ENCODE results near the gene EIF4H. TPM values are rescaled to one million over a fixed set of nuclear protein-coding genes. Genes with fewer than 3 reads are reported as not detected.

EIF4H gene
- total RNA-seq, 4 donors from 2014 or later: 146 to 204 (median 187) TPM

DNA sequence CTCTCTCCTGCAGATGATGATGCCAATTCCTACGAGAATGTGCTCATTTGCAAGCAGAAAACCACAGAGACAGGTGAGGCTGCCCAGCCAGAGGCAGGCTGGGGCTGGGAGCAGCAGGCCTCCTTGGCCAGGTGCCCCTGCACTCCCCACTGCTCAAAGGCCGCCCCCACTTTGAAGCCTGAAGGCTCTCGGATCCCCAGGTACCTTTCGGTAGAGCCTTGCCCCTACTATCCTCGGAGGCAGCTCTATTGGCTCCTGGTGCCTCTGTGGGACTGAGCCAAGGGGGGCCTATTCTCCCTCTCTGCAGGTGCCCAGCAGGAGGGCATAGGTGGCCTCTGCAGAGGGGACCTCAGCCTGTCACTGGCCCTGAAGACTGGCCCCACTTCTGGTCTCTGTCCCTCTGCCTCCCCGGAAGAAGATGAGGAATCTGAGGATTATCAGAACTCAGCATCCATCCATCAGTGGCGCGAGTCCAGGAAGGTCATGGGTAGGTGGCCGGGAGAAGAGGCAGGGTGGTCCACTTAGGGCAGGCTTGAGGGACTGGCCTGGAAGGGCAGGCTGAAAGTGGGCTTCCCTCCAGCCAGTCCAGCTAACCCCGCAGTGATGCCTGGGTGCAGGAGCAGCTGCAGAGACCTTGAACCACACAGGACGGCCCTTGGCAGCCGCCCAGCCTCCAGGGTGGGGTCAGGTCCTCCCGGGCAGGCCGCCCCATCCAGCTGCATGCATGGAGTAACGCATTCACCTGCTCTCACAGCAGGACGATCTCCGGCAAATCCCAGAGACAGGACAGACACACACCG, 49.8 kb downstream of the EIF4H start:
- TF ChIP-seq, protein P1, sequence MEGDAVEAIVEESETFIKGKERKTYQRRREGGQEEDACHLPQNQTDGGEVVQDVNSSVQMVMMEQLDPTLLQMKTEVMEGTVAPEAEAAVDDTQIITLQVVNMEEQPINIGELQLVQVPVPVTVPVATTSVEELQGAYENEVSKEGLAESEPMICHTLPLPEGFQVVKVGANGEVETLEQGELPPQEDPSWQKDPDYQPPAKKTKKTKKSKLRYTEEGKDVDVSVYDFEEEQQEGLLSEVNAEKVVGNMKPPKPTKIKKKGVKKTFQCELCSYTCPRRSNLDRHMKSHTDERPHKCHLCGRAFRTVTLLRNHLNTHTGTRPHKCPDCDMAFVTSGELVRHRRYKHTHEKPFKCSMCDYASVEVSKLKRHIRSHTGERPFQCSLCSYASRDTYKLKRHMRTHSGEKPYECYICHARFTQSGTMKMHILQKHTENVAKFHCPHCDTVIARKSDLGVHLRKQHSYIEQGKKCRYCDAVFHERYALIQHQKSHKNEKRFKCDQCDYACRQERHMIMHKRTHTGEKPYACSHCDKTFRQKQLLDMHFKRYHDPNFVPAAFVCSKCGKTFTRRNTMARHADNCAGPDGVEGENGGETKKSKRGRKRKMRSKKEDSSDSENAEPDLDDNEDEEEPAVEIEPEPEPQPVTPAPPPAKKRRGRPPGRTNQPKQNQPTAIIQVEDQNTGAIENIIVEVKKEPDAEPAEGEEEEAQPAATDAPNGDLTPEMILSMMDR (IDR thresholded peaks at IDR 0.05; ENCODE audit: low read depth): no peak

DNA sequence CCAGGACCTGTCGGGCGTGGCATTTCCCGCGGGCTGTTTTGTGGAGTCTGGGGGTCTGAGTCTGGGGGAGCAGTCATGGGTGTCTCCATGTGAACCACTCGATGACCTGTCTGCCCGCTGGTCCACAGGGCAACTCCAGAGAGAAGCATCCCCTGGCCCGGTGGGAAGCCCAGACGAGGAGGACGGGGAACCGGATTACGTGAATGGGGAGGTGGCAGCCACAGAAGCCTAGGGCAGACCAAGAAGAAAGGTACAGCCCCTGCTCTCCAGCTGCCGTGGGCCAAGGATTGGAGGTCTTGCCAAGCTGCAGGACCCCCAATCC, 50.3 kb downstream of the EIF4H start:
- TF ChIP-seq, protein P1 (IDR thresholded peaks at IDR 0.05; ENCODE audit: low read depth): no peak

DNA sequence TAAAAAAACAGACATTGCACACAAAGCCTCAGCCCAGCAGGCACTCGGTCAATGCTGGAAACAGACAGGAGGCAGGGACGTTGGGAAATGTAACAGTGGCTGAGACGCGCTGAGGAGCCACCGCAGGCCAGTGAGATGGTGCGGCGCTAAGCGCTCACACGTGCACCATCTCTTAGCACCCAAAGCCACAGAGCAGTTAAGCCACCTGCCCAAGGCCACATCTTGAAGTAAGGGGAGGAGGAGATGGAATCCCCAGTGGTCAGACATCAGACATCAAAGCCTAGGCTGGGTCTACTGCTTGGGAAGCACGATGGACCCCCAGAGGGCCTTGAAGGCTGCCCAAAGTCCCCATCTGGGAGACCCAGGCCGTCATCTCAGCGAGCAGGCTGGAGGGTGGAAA, 51.2 kb downstream of the EIF4H start:
- TF ChIP-seq, protein P1 (IDR thresholded peaks at IDR 0.05; ENCODE audit: low read depth): no peak

DNA sequence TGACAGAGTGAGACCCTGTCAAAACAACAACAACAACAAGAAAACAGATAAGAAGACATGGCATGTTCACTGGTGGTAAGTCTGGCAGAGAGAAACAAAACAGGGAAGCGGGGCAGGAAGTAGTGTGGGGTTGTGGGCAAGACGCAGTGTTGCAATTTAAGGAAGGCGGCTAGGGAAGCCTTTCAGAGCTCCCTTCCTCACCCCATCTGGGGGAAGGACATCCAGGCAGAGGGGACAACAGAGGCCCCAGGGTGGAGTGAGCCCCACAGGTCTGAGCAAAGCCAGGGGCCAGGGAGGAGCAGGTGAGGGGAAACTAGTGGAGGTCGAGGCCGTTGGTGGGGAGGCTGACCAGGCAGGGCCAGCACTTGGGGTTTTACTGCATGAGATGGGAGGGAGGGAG, 52.5 kb downstream of the EIF4H start:
- TF ChIP-seq, protein P1 (IDR thresholded peaks at IDR 0.05; ENCODE audit: low read depth): no peak

DNA sequence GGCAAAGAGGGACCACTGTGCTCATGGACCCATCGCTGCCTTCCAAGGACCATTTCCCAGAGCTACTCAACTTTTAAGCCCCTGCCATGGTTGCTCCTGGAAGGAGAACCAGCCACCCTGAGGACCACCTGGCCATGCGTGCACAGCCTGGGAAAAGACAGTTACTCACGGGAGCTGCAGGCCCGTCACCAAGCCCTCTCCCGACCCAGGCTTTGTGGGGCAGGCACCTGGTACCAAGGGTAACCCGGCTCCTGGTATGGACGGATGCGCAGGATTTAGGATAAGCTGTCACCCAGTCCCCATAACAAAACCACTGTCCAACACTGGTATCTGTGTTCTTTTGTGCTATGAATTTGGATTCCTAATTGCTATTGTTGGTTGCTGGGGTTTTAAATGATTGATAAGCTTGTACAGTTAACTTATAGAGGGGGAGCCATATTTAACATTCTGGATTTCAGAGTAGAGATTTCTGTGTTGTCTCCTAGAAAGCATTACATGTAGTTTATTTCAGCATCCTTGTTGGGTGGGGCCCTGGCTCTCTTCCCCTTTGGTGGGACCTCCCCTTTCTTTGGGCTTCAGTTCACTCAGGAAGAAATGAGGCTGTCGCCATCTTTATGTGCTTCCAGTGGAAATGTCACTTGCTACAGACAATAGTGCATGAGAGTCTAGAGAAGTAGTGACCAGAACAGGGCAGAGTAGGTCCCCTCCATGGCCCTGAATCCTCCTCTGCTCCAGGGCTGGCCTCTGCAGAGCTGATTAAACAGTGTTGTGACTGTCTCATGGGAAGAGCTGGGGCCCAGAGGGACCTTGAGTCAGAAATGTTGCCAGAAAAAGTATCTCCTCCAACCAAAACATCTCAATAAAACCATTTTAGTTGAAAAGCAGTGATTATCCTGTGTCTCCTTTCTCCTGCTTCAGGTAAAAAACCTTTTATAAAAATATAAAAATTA, 55.1 kb downstream of the EIF4H start:
- TF ChIP-seq, protein P1 (IDR thresholded peaks at IDR 0.05; ENCODE audit: low read depth): no peak

DNA sequence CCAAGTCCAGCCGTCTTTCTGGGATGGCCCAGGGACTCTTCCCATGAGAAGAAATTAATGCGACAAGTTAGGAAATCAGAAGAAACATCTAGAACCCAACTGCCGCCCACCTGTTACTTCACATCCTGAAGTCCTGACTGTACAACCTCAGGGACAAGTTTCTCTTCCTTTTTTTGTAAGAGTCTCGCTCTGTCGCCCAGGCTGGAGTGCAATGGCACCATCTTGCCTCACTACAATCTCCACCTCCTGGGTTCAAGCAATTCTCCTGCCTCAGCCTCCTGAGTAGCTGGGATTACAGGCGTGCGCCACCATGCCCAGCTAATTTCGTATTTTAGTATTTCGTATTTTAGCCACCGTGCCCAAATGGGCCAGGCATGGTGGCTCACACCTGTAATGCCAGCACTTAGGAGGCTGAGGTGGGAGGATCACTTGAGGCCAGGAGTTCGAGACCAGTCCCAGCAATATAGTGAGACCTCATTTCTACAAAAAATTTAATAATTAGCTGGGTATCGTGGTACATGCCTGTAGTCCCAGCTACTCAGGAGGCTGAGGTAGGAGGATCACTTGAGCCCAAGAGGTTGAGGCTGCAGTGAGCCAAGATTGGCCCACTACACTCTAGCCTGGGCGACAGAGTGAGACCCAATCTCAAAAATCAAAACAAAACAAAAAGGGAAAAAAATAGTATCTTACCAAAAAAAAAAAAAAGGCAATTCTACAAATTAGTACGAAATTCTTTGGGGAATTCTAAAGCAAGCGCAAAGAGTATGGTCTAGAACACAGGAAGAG, 56.5 kb downstream of the EIF4H start:
- TF ChIP-seq, protein P1 (IDR thresholded peaks at IDR 0.05; ENCODE audit: low read depth): no peak

All from subcutaneous adipose tissue (tissue), 4 donors.